Measurements from ENCODE around the gene SRMS. TPM values are rescaled to one million over a fixed set of nuclear protein-coding genes. Genes with fewer than 3 reads are reported as not detected.

SRMS gene
- total RNA-seq, 1 donor: not detected

DNA sequence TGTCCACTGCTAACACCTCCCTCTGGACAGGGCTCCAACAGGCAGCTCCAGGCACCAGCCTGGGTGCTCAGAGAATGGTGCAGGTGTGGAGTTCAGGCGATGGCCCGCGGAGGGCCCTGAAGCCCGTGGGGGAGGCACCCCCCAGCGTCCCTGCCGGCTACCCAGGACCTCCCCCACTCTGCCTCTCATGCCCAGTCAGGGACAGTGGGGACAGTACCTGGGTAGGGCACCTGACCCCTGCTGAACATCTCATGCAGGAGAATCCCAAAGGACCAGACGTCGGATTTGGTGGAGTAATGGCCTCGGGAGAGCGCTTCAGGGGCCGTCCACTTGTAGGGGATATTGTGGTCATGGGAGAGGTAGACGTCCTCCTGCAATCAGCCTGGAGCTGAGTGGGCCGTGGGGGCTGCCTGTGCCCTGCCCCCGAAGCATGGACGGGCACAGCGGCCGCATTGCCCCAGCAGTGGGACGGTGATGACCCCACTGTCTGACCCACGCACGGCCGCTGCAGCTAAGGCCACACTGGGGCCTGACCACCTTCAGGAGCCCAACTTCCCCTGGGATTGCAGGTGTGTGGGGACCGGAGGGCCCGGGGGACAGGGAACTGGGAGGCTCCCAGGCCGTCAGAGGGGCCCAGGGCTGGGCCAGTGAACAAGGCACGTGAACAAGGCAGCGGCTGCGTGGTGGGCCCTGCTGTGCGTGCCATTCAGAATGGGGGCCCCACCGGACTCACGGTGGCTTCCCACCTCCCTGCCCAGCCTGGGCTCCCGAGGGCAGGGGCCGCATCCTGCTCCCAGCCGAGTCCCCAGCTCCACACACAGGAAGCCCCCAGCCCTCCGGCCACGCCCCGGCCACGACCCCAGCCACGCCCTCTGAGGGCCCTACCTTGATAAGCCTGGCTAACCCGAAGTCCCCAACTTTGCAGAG lies 17.4 kb downstream of the SRMS start:
- Histone ChIP-seq H3K79me2 (ENCODE audit: insufficient read depth, low read length) (no peaks in the 10 kb centered on the region), H3K9me3 (ENCODE audit: low read depth, low read length) (no peaks in the 10 kb centered on the region), H4K20me1 (ENCODE audit: insufficient read depth, low read length) (peaks cover 7% of the 10 kb centered on the region), H3K27me3 (ENCODE audit: insufficient read depth, low read length) (peaks cover 9% of the 10 kb centered on the region), H3K4me1 (ENCODE audit: insufficient read depth, low read length) (no peaks in the 10 kb centered on the region), H3K36me3 (ENCODE audit: insufficient read depth, low read length) (no peaks in the 10 kb centered on the region), H2AFZ (ENCODE audit: low read length) (no peak overlapping the region), H3K4me2 (ENCODE audit: insufficient read depth, low read length) (no peak overlapping the region), H3K4me3 (ENCODE audit: insufficient read depth, low read length) (no peak overlapping the region), H3K27ac (ENCODE audit: low read depth, low read length) (no peak overlapping the region)
- DNase-seq (ENCODE audit: insufficient read length, low spot score, missing footprints): peak; percentile 69
- TF ChIP-seq, protein P1, sequence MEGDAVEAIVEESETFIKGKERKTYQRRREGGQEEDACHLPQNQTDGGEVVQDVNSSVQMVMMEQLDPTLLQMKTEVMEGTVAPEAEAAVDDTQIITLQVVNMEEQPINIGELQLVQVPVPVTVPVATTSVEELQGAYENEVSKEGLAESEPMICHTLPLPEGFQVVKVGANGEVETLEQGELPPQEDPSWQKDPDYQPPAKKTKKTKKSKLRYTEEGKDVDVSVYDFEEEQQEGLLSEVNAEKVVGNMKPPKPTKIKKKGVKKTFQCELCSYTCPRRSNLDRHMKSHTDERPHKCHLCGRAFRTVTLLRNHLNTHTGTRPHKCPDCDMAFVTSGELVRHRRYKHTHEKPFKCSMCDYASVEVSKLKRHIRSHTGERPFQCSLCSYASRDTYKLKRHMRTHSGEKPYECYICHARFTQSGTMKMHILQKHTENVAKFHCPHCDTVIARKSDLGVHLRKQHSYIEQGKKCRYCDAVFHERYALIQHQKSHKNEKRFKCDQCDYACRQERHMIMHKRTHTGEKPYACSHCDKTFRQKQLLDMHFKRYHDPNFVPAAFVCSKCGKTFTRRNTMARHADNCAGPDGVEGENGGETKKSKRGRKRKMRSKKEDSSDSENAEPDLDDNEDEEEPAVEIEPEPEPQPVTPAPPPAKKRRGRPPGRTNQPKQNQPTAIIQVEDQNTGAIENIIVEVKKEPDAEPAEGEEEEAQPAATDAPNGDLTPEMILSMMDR (IDR thresholded peaks at IDR 0.05; ENCODE audit: extremely low read depth, low read depth, low read length): no peak

DNA sequence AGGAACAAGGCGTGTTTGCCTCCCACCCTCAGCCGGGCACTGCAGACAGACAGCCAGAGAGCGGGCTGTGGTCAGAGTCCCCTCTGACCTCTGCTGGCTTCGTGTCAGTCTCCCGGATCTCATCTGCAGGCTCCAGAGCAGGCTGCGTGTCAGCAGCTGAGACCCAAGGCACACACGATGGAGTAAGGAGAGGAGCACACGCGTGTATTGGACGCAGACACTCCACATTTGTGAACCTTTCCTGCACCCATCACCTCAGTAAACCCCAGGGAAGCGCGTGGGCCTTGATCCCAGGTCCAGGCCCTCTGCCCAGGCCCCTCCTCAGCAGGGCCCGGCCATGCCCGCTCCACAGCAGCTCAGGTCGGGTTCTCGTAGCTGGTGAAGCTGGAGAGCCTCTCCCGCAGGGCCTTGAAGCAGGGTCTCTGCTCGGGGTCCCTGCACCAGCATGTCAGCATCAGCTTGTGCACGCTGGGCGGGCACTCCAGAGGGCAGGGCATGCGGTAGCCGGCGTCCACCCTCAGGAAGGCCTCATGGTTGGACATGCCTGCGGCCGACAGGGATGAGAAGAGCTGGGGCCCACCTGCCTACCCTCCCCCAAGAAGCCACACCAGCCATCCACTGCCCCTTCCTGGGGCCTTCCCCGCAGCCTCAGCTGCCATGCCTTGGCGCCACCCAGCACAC lies 18.2 kb downstream of the SRMS start:
- H3K4me2 ChIP-seq (ENCODE audit: insufficient read depth, low read length): no peak overlapping the region
- no peaks in the 10 kb centered on the region for H3K79me2 ChIP-seq (ENCODE audit: insufficient read depth, low read length)
- peaks cover 1% of the 10 kb centered on the region for H3K27me3 ChIP-seq (ENCODE audit: insufficient read depth, low read length)
- no peaks in the 10 kb centered on the region for H3K4me1 ChIP-seq (ENCODE audit: insufficient read depth, low read length)
- peaks cover 8% of the 10 kb centered on the region for H4K20me1 ChIP-seq (ENCODE audit: insufficient read depth, low read length)
- no peak overlapping the region for H3K4me3 ChIP-seq (ENCODE audit: insufficient read depth, low read length)
- no peak overlapping the region for H3K27ac ChIP-seq (ENCODE audit: low read depth, low read length)
- TF ChIP-seq, protein P1 (IDR thresholded peaks at IDR 0.05; ENCODE audit: extremely low read depth, low read depth, low read length): no peak
- H3K9me3 ChIP-seq (ENCODE audit: low read depth, low read length): no peaks in the 10 kb centered on the region
- no peaks in the 10 kb centered on the region for H3K36me3 ChIP-seq (ENCODE audit: insufficient read depth, low read length)
- DNase-seq (ENCODE audit: insufficient read length, low spot score, missing footprints): peak; percentile 88
- H2AFZ ChIP-seq (ENCODE audit: low read length): no peak overlapping the region

DNA sequence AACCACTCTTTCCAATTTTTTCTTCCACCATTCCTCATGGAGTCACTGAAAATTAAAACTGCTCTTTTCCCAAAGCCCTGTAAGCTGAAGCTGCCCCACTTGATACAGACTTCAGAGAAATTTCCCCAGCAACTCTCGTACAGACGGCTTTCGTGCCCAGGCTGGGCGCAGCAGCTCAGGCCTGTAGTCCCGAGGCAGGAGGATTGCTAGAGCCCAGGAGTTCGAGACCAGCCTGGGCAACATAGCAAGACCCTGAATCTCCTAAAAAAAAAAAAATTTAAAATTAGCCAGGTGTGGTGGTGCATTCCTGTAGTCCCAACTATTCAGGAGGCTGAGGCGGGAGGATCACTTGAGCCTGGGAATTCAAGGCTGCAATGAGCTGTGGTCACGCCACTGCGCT lies 20.4 kb downstream of the SRMS start:
- no peaks in the 10 kb centered on the region for H3K9me3 ChIP-seq (ENCODE audit: low read depth, low read length)
- peaks cover 15% of the 10 kb centered on the region for H3K36me3 ChIP-seq (ENCODE audit: insufficient read depth, low read length)
- peaks cover 3% of the 10 kb centered on the region for H3K79me2 ChIP-seq (ENCODE audit: insufficient read depth, low read length)
- H3K4me2 ChIP-seq (ENCODE audit: insufficient read depth, low read length): no peak overlapping the region
- H2AFZ ChIP-seq (ENCODE audit: low read length): no peak overlapping the region
- no peak overlapping the region for H3K4me3 ChIP-seq (ENCODE audit: insufficient read depth, low read length)
- DNase-seq (ENCODE audit: insufficient read length, low spot score, missing footprints): peak; percentile 76
- TF ChIP-seq, protein P1 (IDR thresholded peaks at IDR 0.05; ENCODE audit: extremely low read depth, low read depth, low read length): no peak
- peaks cover 26% of the 10 kb centered on the region for H4K20me1 ChIP-seq (ENCODE audit: insufficient read depth, low read length)
- peaks cover 5% of the 10 kb centered on the region for H3K4me1 ChIP-seq (ENCODE audit: insufficient read depth, low read length)
- no peaks in the 10 kb centered on the region for H3K27me3 ChIP-seq (ENCODE audit: insufficient read depth, low read length)
- H3K27ac ChIP-seq (ENCODE audit: low read depth, low read length): no peak overlapping the region

DNA sequence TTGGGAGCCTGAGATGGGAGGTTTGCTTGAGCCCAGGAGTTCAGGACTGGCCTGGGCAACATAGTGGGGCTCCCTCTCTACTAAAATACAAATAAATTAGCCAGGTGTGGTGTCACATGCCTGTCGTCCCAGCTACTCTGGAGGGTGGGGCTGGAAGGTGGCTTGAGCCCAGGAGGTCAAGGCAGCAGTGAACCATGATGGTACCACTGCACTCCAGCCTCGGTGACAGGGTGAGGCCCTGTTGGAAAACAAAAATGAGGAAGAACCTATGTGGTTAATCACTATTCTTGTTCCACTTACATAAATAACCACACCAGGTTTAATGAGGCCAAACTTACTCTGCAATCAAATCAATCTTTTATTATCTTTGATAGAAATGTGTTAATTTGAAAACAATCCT lies 21.6 kb downstream of the SRMS start:
- Histone ChIP-seq H3K27ac (ENCODE audit: low read depth, low read length) (no peak overlapping the region), H3K9me3 (ENCODE audit: low read depth, low read length) (no peaks in the 10 kb centered on the region), H3K4me1 (ENCODE audit: insufficient read depth, low read length) (peaks cover 12% of the 10 kb centered on the region), H3K4me2 (ENCODE audit: insufficient read depth, low read length) (no peak overlapping the region), H4K20me1 (ENCODE audit: insufficient read depth, low read length) (peaks cover 36% of the 10 kb centered on the region), H2AFZ (ENCODE audit: low read length) (no peak overlapping the region), H3K4me3 (ENCODE audit: insufficient read depth, low read length) (no peak overlapping the region), H3K27me3 (ENCODE audit: insufficient read depth, low read length) (no peaks in the 10 kb centered on the region), H3K79me2 (ENCODE audit: insufficient read depth, low read length) (peaks cover 13% of the 10 kb centered on the region), H3K36me3 (ENCODE audit: insufficient read depth, low read length) (peaks cover 19% of the 10 kb centered on the region)
- DNase-seq (ENCODE audit: insufficient read length, low spot score, missing footprints): no peak
- TF ChIP-seq, protein P1 (IDR thresholded peaks at IDR 0.05; ENCODE audit: extremely low read depth, low read depth, low read length): no peak

All from osteoblast (primary cell).